ENCODE measurements around the gene BCAS3.

Gene BCAS3

DNA sequence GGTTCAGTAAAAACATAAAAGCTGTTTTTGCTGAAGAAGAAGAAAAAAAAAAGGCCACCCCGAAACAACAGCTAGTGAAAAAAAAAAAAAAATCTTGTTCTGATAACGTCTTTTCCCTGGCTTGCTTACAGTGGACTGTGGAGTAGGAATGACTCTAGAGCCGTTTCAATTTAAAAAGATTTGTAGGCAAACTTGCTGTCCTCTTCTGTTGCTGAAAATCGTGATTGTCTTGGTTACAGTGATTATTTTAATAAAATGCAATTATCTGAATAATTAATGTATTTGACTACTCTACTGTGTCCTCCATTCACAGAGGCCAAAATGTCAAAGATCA is 531.4 kb downstream of the BCAS3 start:
- DNase-seq: no peak

DNA sequence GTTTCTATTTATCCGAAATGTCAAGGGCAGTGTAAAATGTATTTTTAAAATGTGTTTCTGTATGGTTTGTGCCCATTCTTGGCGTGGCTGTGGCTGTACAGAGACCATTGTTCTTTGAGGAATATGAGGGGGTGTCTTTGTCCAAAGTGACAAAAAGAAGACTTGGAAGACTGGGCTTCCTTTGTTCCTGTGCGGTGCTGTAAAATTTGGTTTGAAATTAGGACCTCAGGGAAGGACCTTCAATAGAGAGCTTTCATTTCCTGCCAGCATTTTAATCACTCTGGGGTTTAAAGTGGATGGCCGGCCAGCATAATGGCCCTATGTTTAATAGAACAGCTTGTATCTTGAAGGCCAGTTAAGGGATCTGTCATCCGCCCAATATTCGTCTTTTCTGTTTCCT is 531.9 kb downstream of the BCAS3 start:
- DNase-seq: no peak

DNA sequence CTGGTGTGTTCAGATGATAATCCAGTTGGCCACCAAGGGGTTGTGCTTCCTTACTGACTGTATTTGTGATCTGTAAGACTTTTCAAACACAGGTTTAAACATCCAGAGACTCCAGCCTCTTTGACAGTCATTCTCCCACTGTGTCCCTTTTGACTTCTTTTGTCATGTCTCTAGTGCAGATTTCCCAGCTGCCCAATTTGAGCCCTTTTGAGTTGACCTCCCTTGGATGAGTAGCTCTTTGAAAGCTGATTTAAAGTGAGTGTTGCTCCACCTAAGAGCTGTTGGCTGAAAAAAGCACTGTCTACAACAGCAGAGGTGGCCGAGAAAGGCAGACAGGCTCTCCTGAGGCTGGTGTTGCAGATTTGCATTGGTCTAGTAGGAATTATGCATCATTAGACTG is 533.6 kb downstream of the BCAS3 start:
- no peak for DNase-seq

DNA sequence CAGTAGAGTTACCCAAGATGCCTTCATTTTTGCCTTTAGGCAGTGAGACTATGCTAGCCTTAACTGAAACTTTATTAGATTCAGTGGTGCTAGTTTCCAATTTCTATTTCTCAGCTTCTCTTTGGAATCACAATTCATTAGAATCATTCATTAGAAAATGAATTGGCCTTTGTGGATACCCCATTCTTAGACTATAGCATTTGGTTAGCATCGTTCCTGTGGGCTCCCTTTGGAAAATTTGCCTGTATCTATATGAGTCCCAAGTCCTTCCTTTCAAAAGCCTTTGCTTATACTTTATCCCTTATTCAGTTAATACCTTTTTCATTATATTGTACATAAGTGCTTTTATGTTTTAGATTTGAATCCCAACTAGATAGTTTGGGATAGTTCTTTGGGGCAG is 535.0 kb downstream of the BCAS3 start:
- DNase-seq: no peak

DNA sequence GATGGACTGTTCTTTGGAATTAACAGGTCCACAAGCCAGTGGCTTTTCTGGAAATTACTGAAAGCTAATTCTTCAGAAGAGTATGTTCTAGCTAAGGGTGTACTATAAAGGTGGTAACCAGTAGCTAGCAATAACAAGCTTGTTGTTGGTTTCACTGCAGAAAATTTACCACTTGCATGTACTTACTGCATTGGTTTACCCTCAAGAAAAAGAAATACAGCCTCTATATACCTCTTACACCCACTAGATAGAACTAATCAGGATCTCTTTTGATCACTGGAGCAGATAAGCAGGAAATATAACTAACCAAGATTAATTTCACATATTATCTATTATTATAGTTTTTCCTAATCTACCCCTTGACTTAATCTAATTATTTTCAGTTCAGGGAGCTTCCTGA is 537.1 kb downstream of the BCAS3 start:
- no peak for DNase-seq

DNA sequence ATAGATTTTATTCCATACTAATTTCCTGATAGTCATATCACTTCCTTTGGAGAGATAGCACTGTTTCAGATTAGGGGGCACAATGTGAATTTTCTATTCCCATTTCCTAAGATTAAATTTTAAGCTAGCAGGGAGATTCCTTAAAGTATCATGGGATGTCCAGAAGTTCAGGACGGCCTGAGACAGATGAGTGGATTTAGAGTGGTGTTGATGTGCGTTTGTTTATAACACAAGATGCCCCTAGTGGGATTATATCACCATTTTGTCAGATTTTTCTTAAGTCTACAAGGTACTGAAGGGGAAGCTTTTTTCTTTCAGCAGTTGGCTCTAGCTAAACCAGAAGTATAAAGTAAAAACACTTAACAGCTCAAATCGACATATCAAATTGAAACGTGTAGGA is 538.4 kb downstream of the BCAS3 start:
- DNase-seq: no peak

DNA sequence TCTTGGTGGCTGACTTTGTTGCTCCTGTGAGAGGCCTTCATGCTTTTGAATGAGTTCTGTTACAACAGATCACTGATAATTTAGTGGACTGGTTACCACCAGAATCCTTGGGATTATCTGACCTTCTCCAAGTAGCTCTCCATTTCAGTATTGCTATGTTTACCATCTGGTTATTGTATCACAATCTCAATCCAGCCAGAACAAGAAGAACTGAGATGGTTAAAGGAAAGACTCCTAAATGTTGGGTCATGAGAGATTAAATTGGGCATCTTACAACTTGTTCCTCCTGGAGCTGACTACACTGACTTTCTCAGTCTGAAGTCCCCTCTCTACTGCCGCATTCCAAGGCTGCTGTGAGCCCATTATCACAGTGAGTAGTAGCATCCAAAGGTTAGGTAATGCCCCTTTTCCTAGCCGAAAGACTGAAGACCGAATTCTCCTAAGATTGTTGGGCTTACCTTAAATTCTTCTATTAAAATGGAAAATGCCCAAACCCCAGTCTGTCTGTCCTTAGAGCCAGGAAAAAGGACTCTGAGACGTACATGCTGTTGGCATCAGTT is 540.3 kb downstream of the BCAS3 start:
- DNase-seq: no peak

DNA sequence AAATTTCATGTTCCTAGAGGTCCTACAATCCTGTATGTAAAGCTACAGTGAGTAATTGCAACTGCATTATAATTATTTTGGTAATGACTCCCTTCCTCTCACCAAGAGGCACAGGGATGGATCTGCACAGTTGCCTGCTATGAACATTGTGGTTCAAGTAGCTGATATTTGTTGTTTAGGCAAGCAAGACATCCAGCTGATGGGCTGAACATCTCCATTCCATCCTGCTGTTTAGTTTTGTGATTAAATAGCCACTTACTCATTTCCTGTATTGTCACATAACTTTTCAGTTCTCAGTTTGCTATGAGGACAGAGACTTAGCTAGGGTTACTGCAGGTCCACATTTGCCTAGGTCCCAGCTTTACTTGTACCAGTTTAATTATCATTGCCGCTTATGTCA is 540.8 kb downstream of the BCAS3 start:
- DNase-seq: no peak

DNA sequence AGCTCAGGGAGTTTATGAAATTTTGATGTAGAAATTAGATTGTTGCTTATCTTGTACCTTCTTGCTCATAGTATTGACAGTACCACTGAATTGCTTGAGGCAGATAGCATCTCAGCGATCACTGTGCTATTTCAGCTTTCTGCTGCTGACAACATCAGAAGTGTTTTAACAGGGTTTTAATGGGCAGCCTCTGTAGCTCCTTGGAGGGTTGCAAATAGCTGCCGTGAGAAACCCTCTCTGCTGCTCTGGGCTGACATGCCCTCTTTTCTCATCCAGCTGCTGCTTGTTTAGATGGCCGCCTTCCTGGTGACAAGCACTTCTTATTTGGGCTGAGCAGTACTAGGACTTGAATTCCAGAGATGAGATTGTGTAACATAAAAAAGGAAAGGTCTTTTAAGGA is 541.8 kb downstream of the BCAS3 start:
- no peak for DNase-seq

DNA sequence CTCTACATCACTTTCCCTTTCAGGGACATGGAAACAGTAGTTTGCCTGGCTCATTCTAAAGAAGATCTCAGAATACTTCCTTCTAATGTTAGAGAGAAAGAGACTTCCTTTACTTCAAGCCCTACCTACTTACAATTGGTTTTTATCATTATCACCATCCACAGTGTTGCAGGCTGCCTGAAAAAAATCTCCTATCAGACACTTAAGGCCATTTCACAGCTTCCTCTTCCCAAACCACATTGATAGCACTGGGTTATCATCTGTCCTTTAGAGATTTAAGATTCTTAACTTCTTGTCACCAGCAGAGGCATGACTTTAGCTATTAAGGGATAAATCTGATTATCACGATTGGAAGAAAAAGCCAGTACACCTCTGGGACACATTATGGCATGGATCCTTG is 543.5 kb downstream of the BCAS3 start:
- DNase-seq: no peak

DNA sequence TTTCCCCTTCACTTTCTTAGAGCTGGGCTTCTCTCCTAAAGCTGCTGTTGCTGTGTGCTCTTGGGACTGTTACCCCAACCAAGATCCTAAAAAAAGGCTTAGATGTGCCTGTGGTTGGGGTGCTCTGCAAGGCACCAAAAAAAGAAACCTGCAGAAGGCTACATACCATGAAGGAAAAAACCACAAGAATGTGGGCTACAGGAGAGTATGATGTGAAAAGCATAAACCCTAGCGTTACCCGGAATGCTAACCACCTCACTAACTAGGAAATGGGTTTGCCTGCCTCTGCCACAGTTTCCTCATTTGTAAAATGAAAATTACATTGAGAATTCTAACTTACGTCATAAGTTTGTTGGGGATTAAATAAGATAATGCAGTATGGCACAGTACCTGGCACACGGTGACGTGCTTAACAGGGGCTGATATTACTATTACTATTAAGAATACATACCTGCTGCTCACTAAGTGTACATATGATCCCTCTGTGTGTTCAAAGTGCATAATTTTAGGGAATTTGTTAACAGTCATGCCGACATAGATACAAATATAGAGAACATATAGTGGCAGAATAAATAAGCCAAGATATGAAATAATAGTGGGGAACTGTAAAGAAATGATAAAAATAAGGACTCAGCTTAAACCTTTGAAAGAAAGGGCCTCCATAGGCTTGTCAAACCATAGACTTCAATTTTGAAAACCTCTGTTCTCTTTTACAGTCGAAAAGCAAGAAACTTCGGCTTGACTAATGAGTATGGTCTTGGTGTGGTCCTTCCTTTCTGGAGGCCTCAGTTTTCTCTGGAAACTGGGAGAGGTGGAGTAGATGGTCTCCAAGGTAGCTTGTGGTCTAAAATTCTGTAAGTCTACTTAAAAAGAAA is 544.2 kb downstream of the BCAS3 start:
- peak in 1 of 2 donors; percentile 3 for DNase-seq

DNA sequence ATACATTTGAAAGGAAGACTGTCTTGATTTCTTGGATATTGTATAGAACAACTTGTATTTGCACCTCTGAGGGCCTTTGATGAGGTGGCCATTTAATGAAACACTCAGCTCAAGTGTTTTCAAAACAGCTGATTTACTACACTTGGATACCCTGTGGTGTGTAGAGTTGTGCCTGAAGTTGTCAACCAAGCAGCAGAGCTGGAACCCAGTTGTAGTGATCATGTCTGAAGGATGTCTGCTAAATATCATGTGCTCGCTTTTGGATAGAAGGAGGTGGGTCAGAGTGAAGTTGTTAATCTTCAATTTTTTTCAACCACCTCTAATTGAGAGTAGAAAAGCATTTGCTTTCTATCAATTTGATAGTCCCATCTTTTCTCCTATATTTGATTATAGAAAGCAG is 546.1 kb downstream of the BCAS3 start:
- DNase-seq: no peak

DNA sequence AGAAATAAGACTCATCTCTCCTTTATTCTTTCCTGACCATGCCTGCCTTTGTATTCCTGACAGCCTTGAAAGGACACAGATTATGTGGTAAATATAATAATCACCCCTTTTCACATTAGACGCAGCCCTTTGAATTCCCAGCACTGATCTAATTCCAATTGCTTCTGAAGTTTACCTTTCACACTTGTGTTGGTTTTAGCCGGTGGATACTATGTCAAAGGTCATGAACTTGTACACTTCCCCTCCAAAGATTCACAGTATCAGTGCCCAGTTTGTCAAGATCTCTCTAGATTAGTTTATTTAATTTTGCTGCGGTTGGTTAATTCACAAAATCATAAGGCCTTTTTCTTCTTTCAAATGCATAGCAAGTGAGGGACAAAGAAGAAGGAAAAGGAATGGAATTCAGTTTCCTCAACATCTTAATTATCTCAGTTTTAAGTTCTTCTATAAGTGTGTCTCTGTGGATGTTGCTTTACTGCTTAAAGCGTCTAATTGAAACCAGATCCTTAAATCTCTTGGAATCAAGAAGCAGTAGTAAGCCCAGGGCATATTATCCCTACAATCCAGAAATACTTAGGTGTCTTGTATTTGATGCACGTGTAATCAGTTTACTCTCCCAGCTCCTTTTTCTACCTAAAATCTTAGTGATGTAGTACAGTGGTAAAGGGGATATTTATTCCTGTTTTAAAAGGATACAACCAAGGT is 547.7 kb downstream of the BCAS3 start:
- no peak for DNase-seq

DNA sequence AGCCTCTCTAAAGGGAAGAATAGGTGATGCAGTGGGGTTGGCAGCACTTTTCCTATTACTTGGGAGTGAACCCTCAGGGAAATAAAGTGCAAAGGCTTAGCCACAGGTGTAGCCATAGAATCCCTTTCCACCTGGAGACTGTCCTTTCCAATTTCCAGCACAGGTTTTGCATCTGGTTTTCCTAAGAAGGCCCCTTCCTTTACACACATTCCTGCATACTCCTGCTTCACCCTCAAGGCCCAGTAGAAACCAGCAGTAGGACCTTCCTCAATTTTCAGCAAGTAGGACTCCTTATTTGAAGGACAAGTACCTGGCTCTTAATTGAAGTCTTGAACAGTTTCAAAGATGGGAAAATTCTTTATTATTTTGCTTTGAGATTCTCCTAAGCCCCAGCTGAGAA is 550.2 kb downstream of the BCAS3 start:
- DNase-seq: no peak

DNA sequence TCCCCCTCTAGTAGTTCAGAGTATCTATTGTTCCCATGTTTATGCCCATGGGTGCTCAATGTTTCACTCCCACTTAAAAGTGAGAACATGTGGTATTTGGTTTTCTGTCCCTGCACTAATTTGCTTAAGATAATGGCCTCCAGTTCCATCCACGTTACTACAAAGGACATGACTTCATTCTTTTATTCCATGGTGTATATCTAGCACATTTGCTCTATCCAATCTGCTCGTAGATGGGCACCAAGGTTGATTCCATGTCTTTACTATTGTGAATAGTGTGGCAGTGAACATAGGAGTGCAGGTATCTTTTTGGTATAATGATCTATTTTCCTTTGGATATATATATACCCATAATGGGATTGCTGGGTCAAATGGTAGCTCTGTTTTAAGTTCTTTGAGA is 552.8 kb downstream of the BCAS3 start:
- no peak for DNase-seq

DNA sequence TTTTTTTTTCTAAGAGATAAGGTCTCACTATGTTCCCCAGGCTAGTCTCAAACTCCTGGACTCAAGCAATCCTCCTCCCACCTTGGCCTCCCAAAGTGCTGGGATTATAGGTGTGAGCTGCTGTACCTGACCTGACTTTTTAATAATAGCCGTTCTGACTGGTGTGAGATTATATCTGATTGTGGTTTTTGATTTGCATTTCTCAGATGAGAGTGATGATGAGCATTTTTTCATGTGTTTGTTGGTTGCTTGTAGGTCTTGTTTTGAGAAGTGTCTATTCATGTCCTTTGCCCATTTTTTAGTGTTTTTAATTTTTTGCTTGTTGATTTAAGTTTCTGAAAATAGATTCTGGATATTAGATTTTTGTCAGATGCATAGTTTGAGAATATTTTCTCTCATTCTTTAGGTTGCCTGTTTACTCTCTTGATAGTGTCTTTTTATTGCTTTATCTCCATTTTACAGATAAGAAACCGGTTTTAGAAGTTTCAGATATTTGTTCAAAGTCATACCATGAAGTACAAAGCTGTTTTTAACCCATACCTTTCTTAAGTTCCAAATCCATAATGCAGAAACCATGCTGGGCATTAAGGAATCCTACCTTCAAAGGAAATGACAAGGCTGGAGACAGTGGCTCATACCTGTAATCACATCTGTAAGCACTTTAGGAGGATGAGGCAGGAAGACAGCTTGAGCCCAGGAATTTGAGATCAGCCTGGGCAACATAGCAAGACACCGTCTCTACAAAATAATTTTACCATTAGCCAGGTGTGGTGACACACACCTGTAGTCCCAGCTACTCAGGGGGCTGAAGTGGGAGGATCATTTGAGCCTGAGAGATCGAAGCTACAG is 553.5 kb downstream of the BCAS3 start:
- DNase-seq: no peak

DNA sequence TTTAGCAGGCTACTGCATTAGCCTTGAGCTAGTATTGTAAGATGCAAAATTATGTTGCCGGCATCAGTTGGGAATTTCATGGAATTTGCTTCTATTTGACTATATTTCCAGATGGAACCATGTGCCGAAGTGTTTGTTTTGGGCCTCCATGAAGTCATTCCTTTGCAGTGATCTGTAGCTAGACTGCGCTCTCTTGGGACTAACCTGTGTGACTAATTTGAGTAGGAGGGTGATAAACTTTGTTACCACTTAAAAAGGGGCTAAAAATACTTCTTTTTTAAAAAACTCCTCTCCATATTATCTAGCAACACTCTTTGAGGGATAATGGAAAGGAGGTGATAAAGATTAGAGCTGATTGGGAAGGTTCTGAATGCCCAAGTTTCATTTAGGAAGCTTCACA is 555.2 kb downstream of the BCAS3 start:
- DNase-seq: no peak

DNA sequence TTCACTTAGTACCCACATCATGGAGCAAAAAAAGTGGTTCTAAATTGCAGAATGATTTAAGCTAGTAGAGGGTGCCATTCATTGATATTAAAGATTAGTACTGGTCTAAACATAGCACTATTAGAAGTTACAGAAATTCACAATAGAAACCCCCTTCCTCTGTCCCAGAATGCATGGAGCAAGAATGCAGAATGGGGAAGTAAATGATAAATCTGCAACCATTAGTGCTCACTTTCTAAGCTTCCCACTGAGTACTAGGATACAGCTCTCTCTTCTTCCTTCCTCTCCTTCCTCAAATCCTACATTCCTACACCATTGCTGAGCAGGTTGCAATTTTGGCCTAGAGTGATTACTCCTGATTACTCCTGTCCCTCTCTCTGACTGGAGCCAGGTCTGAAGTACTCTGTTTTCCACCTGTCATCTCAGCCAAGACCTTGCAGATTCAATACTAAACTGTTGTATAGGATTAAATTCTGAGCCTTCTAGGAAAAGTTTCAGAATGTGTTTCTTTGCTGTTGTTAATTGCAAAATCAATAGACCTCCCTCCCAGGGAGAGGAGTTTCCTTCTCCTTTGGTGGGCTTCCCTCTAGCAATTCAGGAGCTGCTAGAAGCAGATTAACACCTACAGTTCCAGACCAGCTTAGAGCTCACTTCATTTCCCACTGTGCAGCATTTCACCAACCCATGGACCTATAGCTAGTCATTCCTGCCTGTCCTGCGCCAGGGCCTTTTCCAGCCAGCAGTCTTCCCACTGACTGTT is 556.5 kb downstream of the BCAS3 start:
- DNase-seq: no peak

DNA sequence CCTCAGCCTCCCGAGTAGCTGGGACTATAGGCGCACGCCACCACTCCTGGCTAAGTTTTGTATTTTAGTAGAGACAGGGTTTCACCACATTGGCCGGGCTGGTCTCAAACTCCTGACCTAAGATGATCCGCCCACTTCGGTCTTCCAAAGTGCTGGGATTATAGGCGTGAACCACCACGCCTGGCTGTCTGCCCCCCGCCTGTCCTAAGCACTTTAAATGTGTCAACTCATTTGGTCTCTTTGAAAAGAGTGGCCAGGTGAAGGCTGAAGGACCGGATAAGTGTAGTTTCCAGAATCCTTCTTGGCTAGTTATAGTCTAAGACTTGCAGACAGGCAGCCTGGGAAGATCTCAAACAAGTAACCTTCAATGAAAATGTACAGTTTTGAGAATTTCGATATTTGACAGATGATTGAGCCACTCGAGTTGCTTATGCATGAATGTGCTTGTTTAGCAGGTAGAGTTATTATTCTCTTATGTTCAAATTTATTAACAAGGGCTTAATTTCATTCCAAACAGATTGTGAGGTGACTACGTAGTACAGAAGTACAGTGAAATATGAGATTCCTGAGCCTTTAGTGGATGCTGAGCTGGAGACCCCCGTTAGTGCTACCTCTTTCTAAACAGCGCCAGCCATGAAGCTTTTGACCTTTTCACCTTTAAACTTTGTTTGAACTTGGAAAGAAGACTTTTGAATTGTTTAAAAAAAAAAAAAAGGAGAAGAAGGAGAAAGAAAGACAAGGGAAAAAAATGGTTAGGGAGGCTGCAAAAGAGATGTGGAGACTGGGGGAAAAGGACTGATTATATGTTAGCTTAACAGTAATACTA is 557.6 kb downstream of the BCAS3 start:
- no peak for DNase-seq

DNA sequence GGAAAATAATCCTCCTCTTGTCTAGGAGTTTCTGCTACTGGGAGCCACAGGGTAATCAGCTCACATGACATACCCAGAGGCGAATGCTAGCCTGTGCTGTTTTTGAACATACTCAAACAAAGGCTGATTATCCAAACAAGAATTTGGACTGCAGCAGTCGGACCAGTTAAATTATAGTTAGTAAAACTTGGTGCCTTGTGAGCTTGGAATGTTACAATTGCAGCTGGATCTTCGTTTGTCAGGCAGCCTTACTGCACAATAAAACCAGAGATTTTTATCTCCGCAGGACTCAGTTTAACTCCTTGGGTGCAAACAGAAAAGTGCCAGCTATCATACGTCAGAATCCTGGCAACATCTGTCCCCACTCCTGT is 558.2 kb downstream of the BCAS3 start:
- DNase-seq: no peak

DNA sequence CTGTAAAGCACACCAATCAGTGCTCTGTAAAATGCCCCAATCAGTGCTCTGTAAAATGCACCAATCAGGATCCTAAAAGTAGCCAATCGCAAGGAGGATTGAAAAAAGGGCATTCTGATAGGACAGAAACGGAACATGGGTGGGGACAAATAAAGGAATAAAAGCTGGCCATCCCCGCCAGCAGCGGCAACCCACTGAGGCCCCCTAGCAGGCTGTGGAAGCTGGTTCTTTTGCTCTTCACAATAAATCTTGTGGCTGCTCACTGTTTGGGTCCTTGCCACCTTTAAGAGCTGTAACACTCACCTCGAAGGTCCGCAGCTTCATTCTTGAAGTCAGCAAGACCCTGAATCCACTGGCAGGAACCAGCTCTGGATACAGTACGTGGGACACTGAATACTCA is 559.6 kb downstream of the BCAS3 start:
- DNase-seq: no peak

DNA sequence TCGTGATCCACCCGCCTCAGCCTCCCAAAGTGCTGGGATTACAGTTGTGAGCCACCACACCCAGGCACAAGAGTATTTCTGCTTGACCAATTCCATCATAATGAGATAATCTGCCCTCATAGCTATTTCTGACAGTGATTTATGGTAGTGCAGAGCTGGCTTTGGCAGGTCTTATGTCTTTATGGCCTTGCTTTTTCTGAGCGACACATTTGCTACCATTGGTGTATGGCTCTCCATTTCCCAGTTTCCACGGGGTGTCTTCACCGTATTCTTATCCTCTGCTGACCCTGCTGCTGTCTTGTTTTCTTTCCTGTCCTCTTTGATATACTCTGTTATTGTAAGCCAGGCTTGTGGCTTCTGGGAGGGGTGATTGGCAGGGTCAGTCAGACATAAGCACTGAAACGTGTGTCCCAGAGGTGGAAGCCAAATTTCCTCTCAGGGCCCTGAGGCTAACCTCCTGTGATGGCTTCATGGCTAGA is 560.8 kb downstream of the BCAS3 start:
- no peak for DNase-seq

Data from CD4-positive, alpha-beta T cell treated with Interleukin-1 beta for 1 hour (primary cell).